ENCODE data around the gene NKX6-2. TPM values are rescaled to one million over a fixed set of nuclear protein-coding genes. Genes with fewer than 3 reads are reported as not detected.

Gene NKX6-2
- total RNA-seq: under 0.01 TPM in 1 of 2 replicates, not detected in the other

DNA sequence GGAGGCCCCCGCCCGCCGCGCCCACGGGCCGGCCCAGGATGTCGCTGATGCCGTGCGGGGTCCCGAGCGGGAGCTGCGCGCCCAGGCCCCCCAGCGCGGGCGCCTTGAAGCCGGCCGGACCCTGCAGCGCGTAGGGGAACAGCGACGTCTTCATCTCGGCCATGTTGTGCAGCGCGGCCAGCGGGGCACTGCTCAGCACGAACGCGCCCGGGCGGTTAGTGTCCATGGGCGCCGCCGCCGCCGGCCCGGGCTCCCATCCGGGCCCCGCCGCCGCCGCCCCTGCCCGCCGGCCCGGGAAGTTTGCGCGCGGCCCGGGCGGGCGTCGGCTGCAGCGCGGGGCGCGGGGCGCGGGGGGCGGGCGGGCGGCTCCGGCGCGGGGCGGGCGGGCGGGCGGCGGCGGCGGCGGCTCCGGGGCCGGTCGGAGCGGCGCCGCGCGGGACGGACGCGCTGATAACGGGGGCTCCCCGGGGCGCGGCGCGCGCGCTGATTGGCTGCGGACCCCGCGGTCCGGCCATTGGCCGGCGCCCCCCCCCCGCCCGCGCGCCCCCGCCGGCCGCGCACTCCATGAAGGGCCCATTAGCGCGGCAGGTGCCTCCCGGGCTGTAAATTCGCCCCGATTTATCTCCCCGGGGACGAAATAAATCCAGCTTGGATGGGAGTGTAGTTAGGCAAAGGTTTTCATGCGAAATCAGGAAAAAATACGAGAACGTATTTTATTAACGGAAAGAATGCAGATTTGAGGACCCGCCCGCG is at the start of gene NKX6-2:
TSS of gene NKX6-2 (minus strand) at position 425 of the 753 bp plus-strand sequence. CDS start at position 226, 199 bp downstream.

Other genes starting within 250 kb of the NKX6-2 start
- gene INPP5A, start 248.4 kb downstream of the NKX6-2 start, total RNA-seq: 22.4 and 27.1 TPM in 2 replicates
- 1.1 and 2.3 TPM in 2 replicates for gene CFAP46, start 156.4 kb upstream of the NKX6-2 start, total RNA-seq